Endothelial cell of umbilical vein (primary cell): ENCODE measurements around the gene NEUROG3.

ENCODE experiments used
- EZH2 ChIP-seq: IDR thresholded peaks from 2 replicates; pipeline ENCODE4 v1.6.1; 2012; ENCODE audit warnings: borderline replicate concordance, low read depth, mild to moderate bottlenecking, moderate library complexity, low read length, inconsistent platforms; ENCODE audit not compliant: severe bottlenecking
- FOS ChIP-seq: IDR thresholded peaks from 2 replicates; pipeline ENCODE4 v1.6.1; 2011; ENCODE audit warnings: mild to moderate bottlenecking, low read length, moderate library complexity, borderline replicate concordance; ENCODE audit not compliant: insufficient read depth
- JUN ChIP-seq: IDR thresholded peaks from 2 replicates; pipeline ENCODE4 v1.6.1; 2011; ENCODE audit warnings: borderline replicate concordance, low read depth; ENCODE audit not compliant: insufficient read length, insufficient read depth
- MYC ChIP-seq: IDR thresholded peaks from one replicate; pipeline ENCODE4 v1.6.1; 2011; ENCODE audit warnings: mild to moderate bottlenecking, low read depth, low read length
- POLR2A ChIP-seq: IDR thresholded peaks from 2 replicates; pipeline ENCODE4 v1.6.1; 2012; ENCODE audit warnings: low read depth, mild to moderate bottlenecking, control low read depth, low read length
- POLR2AphosphoS5 ChIP-seq: IDR thresholded peaks from 2 replicates; pipeline ENCODE4 v1.6.1; 2012; ENCODE audit warnings: low read depth, mild to moderate bottlenecking, control low read depth, low read length, moderate library complexity; ENCODE audit not compliant: insufficient read depth
- TF ChIP-seq, protein P1 (sequence below), 2 donors: IDR thresholded peaks; 1 replicate in 1 of 2; 2 replicates in 1 of 2; pipeline ENCODE4 v1.5.1; 2011; ENCODE audit warnings: low read length in 2 of 2, mild to moderate bottlenecking in 2 of 2, moderate library complexity in 2 of 2, control low read depth in 1 of 2, inconsistent platforms in 1 of 2, low read depth in 1 of 2; ENCODE audit not compliant: insufficient read depth in 1 of 2; ENCODE audit errors: extremely low read depth in 1 of 2
- TF ChIP-seq, protein P2 (sequence below): IDR thresholded peaks from 2 replicates; pipeline ENCODE4 v1.6.1; 2011; ENCODE audit not compliant: insufficient read depth, insufficient read length

DNA sequence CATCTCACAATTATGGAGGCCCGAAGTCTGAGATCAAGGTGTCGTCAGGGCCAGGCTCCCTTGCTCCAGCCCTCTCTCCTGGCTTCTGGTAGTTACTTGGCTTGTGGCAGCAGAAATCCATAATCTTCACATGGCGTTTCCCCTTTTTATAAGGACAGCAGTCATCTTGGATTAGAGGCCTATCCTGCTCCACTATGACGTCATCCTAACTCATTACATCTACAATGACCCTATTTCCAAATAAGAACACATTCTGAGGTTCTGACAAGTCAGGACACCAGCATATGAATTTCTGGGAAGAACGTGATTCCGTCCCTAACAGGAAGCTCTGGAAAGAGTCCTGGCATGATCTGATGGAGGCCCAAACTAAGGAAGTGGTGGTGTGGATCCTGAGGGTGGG lies 35.8 kb downstream of the NEUROG3 start:
- TF ChIP-seq POLR2AphosphoS5 (no peak), FOS (no peak), EZH2 (no peak), POLR2A (no peak), MYC (no peak), JUN (no peak)
- TF ChIP-seq, protein P1, sequence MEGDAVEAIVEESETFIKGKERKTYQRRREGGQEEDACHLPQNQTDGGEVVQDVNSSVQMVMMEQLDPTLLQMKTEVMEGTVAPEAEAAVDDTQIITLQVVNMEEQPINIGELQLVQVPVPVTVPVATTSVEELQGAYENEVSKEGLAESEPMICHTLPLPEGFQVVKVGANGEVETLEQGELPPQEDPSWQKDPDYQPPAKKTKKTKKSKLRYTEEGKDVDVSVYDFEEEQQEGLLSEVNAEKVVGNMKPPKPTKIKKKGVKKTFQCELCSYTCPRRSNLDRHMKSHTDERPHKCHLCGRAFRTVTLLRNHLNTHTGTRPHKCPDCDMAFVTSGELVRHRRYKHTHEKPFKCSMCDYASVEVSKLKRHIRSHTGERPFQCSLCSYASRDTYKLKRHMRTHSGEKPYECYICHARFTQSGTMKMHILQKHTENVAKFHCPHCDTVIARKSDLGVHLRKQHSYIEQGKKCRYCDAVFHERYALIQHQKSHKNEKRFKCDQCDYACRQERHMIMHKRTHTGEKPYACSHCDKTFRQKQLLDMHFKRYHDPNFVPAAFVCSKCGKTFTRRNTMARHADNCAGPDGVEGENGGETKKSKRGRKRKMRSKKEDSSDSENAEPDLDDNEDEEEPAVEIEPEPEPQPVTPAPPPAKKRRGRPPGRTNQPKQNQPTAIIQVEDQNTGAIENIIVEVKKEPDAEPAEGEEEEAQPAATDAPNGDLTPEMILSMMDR (IDR thresholded peaks at IDR 0.05; ENCODE audit: extremely low read depth in 1 of 2, insufficient read depth in 1 of 2, low read depth in 1 of 2, low read length in 2 of 2), result no peak
- TF ChIP-seq, protein P2, sequence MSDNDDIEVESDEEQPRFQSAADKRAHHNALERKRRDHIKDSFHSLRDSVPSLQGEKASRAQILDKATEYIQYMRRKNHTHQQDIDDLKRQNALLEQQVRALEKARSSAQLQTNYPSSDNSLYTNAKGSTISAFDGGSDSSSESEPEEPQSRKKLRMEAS, result no peak
